Measurements from ENCODE around the gene RWDD2A. TPM values are rescaled to one million over a fixed set of nuclear protein-coding genes. Genes with fewer than 3 reads are reported as not detected.

RWDD2A gene
- total and polyA plus RNA-seq, 2 donors (not counting 1 experiment from before 2014, with no cell fraction given): 4.6 to 6.9 TPM

DNA sequence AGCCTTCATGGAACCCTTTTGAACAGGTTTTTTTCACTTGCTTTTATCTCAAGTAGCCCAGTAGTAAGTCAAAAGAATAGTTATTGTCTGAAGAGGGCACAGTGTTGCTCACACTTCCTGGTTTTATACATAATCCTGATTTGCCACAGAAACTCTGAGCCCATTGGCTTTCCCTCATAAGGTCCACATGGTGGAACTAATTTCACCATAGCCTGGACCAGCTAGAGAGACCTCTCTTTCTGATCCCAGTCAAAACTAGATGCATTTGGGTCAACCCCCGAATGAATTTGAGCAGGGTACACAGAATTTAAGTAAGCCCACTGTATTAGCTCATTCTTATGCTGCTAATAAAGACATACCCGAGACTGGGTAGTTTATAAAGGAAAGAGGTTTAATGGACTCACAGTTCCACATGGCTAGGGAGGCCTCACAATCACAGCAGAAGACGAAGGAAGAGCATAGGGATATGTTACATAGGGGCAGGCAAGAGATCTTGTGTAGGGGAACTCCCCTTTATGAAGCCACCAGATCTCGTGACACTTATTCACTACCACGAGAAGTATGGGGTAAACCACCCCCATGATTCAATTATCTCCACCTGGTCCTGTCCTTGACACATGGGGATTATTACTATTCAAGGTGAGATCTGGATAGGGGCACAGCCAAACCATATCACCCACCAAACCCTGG is 6.2 kb downstream of the RWDD2A start:
- no peak overlapping the region for H3K4me2 ChIP-seq (ENCODE audit: extremely low read depth, insufficient read depth, low read length)
- DNase-seq (ENCODE audit: low read depth in 2 of 2): no peak
- H3K27me3 ChIP-seq (ENCODE audit: control insufficient read depth, insufficient read depth, low read length): no peaks in the 10 kb centered on the region
- H3K4me1 ChIP-seq (ENCODE audit: control insufficient read depth, extremely low read depth, insufficient read depth, low read length): no peaks in the 10 kb centered on the region
- no peaks in the 10 kb centered on the region for H3K9me3 ChIP-seq (ENCODE audit: control insufficient read depth, insufficient read depth, low read depth, low read length)
- H4K20me1 ChIP-seq (ENCODE audit: control insufficient read depth, extremely low read depth, insufficient read depth, low read length): no peaks in the 10 kb centered on the region
- no peaks in the 10 kb centered on the region for H3K79me2 ChIP-seq (ENCODE audit: control insufficient read depth, insufficient read depth, low read length)
- H2AFZ ChIP-seq (ENCODE audit: low read length): no peak overlapping the region
- H3K36me3 ChIP-seq (ENCODE audit: control insufficient read depth, insufficient read depth, low read length): no peaks in the 10 kb centered on the region
- H3K9ac ChIP-seq (ENCODE audit: insufficient read depth, low read length): no peak overlapping the region
- TF ChIP-seq EZH2 (IDR thresholded peaks at IDR 0.05; ENCODE audit: low read length, missing control alignments): no peak
- TF ChIP-seq, protein P1, sequence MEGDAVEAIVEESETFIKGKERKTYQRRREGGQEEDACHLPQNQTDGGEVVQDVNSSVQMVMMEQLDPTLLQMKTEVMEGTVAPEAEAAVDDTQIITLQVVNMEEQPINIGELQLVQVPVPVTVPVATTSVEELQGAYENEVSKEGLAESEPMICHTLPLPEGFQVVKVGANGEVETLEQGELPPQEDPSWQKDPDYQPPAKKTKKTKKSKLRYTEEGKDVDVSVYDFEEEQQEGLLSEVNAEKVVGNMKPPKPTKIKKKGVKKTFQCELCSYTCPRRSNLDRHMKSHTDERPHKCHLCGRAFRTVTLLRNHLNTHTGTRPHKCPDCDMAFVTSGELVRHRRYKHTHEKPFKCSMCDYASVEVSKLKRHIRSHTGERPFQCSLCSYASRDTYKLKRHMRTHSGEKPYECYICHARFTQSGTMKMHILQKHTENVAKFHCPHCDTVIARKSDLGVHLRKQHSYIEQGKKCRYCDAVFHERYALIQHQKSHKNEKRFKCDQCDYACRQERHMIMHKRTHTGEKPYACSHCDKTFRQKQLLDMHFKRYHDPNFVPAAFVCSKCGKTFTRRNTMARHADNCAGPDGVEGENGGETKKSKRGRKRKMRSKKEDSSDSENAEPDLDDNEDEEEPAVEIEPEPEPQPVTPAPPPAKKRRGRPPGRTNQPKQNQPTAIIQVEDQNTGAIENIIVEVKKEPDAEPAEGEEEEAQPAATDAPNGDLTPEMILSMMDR (conservative IDR thresholded peaks at IDR 0.05 in 1 of 2, IDR thresholded peaks at IDR 0.05 in 1 of 2; ENCODE audit: low read depth in 1 of 2, low read length in 2 of 2): no peak
- no peak overlapping the region for H3K27ac ChIP-seq (ENCODE audit: insufficient read depth, low read length)
- no peak overlapping the region for H3K4me3 ChIP-seq (replicated peaks in 1 of 4; ENCODE audit: control extremely low read depth in 1 of 4, insufficient read depth in 1 of 4, low read depth in 3 of 4, low read length in 4 of 4)

DNA sequence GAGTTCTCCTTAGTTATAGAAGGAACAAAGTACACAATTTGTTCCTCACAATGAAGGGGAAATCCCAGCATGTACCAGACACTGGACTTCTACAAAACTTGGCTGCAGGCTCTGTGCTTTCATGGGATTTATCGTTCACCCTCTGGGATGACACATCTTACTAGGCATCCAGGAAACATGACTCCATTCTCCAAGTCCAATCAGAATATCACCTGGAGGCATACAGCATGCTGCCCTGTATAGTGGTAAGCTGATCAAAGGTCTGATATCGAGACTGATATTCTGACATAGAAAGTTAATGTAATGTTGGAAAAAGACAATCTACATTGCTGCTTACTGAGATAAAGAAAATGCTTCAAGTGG is 6.7 kb downstream of the RWDD2A start:
- Histone ChIP-seq H3K9ac (ENCODE audit: insufficient read depth, low read length) (no peak overlapping the region), H3K4me2 (ENCODE audit: extremely low read depth, insufficient read depth, low read length) (no peak overlapping the region), H2AFZ (ENCODE audit: low read length) (no peak overlapping the region), H3K27me3 (ENCODE audit: control insufficient read depth, insufficient read depth, low read length) (no peaks in the 10 kb centered on the region), H3K27ac (ENCODE audit: insufficient read depth, low read length) (no peak overlapping the region), H3K79me2 (ENCODE audit: control insufficient read depth, insufficient read depth, low read length) (no peaks in the 10 kb centered on the region), H4K20me1 (ENCODE audit: control insufficient read depth, extremely low read depth, insufficient read depth, low read length) (no peaks in the 10 kb centered on the region), H3K4me1 (ENCODE audit: control insufficient read depth, extremely low read depth, insufficient read depth, low read length) (no peaks in the 10 kb centered on the region), H3K36me3 (ENCODE audit: control insufficient read depth, insufficient read depth, low read length) (no peaks in the 10 kb centered on the region), H3K9me3 (ENCODE audit: control insufficient read depth, insufficient read depth, low read depth, low read length) (no peaks in the 10 kb centered on the region), H3K4me3 (replicated peaks in 1 of 4; ENCODE audit: control extremely low read depth in 1 of 4, insufficient read depth in 1 of 4, low read depth in 3 of 4, low read length in 4 of 4) (no peak overlapping the region)
- DNase-seq (ENCODE audit: low read depth in 2 of 2): peak in 1 of 2 donors; percentile 84
- TF ChIP-seq, protein P1 (conservative IDR thresholded peaks at IDR 0.05 in 1 of 2, IDR thresholded peaks at IDR 0.05 in 1 of 2; ENCODE audit: low read depth in 1 of 2, low read length in 2 of 2): no peak
- no peak for TF ChIP-seq EZH2 (IDR thresholded peaks at IDR 0.05; ENCODE audit: low read length, missing control alignments)

DNA sequence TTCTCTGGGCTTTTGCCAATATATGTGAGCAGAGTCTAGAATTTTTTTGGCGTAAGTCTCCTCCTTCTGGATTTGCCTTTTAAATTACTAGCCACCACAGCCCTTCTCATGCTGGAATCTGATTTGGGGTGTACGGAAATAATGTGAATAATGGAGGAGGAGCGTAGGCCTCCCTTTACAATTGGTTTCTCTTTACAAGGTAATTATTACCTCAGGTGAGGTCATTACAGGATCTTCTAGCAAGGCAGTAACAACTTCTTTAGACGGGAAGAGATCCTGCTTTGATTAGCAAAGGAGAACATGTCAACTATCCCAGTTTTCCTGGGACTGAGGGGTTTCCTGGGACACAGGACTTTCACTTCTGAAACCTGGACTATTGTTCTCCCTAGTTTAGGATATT is 8.9 kb downstream of the RWDD2A start:
- no peaks in the 10 kb centered on the region for H3K79me2 ChIP-seq (ENCODE audit: control insufficient read depth, insufficient read depth, low read length)
- H3K9ac ChIP-seq (ENCODE audit: insufficient read depth, low read length): no peak overlapping the region
- DNase-seq (ENCODE audit: low read depth in 2 of 2): no peak
- H3K27me3 ChIP-seq (ENCODE audit: control insufficient read depth, insufficient read depth, low read length): no peaks in the 10 kb centered on the region
- H4K20me1 ChIP-seq (ENCODE audit: control insufficient read depth, extremely low read depth, insufficient read depth, low read length): no peaks in the 10 kb centered on the region
- no peaks in the 10 kb centered on the region for H3K36me3 ChIP-seq (ENCODE audit: control insufficient read depth, insufficient read depth, low read length)
- no peak overlapping the region for H3K4me3 ChIP-seq (replicated peaks in 1 of 4; ENCODE audit: control extremely low read depth in 1 of 4, insufficient read depth in 1 of 4, low read depth in 3 of 4, low read length in 4 of 4)
- no peaks in the 10 kb centered on the region for H3K9me3 ChIP-seq (ENCODE audit: control insufficient read depth, insufficient read depth, low read depth, low read length)
- H3K27ac ChIP-seq (ENCODE audit: insufficient read depth, low read length): no peak overlapping the region
- no peak for TF ChIP-seq EZH2 (IDR thresholded peaks at IDR 0.05; ENCODE audit: low read length, missing control alignments)
- TF ChIP-seq, protein P1 (conservative IDR thresholded peaks at IDR 0.05 in 1 of 2, IDR thresholded peaks at IDR 0.05 in 1 of 2; ENCODE audit: low read depth in 1 of 2, low read length in 2 of 2): no peak
- H2AFZ ChIP-seq (ENCODE audit: low read length): no peak overlapping the region
- H3K4me1 ChIP-seq (ENCODE audit: control insufficient read depth, extremely low read depth, insufficient read depth, low read length): no peaks in the 10 kb centered on the region
- H3K4me2 ChIP-seq (ENCODE audit: extremely low read depth, insufficient read depth, low read length): no peak overlapping the region
